HepG2 (cell line): Measurements from ENCODE around the gene TTLL12. TPM values are rescaled to one million over a fixed set of nuclear protein-coding genes. Genes with fewer than 3 reads are reported as not detected.

Experiments used
- ATAC-seq: fragments of 200-7000 bp; cut with Tn5 transposase; 3 replicates; pipeline ENCODE4 v1.9.1; 2020; ENCODE audit warnings: mild to moderate bottlenecking, moderate library complexity
- BruUV-seq: library from RNA; stranded (reverse); fragments of 400-500 nt; replicated peaks from 2 replicates; lab custom pipeline; 2021; lab: Mats Ljungman, UMichigan
- CTCF ChIA-PET: fragments of 300-600 bp; formaldehyde crosslinking; extraction: SDS; loops from one replicate; lab custom pipeline; 2021; ENCODE audit warnings: low total read pairs, inconsistent platforms, low intra/inter-chr PET ratio; lab: Yijun Ruan, JAX
- POLR2A ChIA-PET: fragments of 350-600 bp; sonication (Branson Sonifier 250); formaldehyde crosslinking; loops from one replicate; lab custom pipeline; 2020; ENCODE audit warnings: antibody characterized with exemption, inconsistent platforms; lab: Yijun Ruan, JAX
- DNase-seq: peaks from one replicate; pipeline ENCODE4 v3.0.0-alpha.2; 2015; ENCODE audit warnings: low spot score
- FAIRE-seq: peaks from 3 replicates; lab custom pipeline; 2011; peaks lifted over from hg19 to GRCh38; lab: Jason Lieb, UNC
- H2AFZ ChIP-seq: one replicate; pipeline ENCODE4 v1.6.1; 2011; ENCODE audit warnings: low read length, inconsistent platforms
- H3K27ac ChIP-seq: fragments of 300-600 bp; 3 replicates; pipeline ENCODE4 v1.8.0; 2011; ENCODE audit warnings: mixed run types, mild to moderate bottlenecking, mixed read lengths, low read length, inconsistent platforms; ENCODE audit not compliant: insufficient read depth; ENCODE audit errors: extremely low read length
- H3K27me3 ChIP-seq, 2 experiments: fragments of 200-600 bp in 1 of 2; 2 replicates in 1 of 2; 3 replicates in 1 of 2; pipeline versions ENCODE4 v1.6.0 to v1.8.0; 2011; ENCODE audit warnings: low read length in 2 of 2, mild to moderate bottlenecking in 2 of 2, moderate library complexity in 2 of 2, inconsistent platforms in 1 of 2; ENCODE audit not compliant: insufficient read depth in 2 of 2, control insufficient read depth in 1 of 2
- H3K36me3 ChIP-seq, 2 experiments: fragments of 200-600 bp in 1 of 2; replicated peaks in 1 of 2; 2 replicates in 1 of 2; 3 replicates in 1 of 2; pipeline versions ENCODE4 v1.5.1 to v1.8.0; 2011; ENCODE audit warnings: low read length in 2 of 2, inconsistent platforms in 1 of 2; ENCODE audit not compliant: insufficient read depth in 2 of 2, control insufficient read depth in 1 of 2
- H3K4me1 ChIP-seq: 2 replicates; pipeline ENCODE4 v1.5.1; 2012; ENCODE audit warnings: low read length, inconsistent platforms; ENCODE audit not compliant: insufficient read depth
- H3K4me2 ChIP-seq: 2 replicates; pipeline ENCODE4 v1.6.0; 2011; ENCODE audit warnings: low read depth, low read length, inconsistent platforms
- H3K4me3 ChIP-seq, 3 experiments: fragments of 200-600 bp in 1 of 3; sonication (generic), shearing (Covaris generic) in 1 of 3; replicated peaks in 1 of 3; 2 replicates each; pipeline ENCODE4 v1.5.1; 2011 to 2016; ENCODE audit warnings: low read length in 3 of 3, inconsistent platforms in 2 of 3, low read depth in 2 of 3, mild to moderate bottlenecking in 2 of 3, control low read depth in 1 of 3, mixed read lengths in 1 of 3; ENCODE audit not compliant: insufficient read depth in 1 of 3
- H3K79me2 ChIP-seq: one replicate; pipeline ENCODE4 v1.6.1; 2011; ENCODE audit warnings: low read length, inconsistent platforms; ENCODE audit not compliant: insufficient read depth
- H3K9ac ChIP-seq: 2 replicates; pipeline ENCODE4 v1.6.0; 2011; ENCODE audit warnings: mild to moderate bottlenecking, low read depth, low read length, inconsistent platforms; ENCODE audit not compliant: insufficient read depth
- H3K9me3 ChIP-seq: 2 replicates; pipeline ENCODE4 v1.5.1; 2012; ENCODE audit warnings: mild to moderate bottlenecking, low read length
- H4K20me1 ChIP-seq: 2 replicates; pipeline ENCODE4 v1.6.0; 2011; ENCODE audit warnings: inconsistent platforms, mild to moderate bottlenecking, low read length, moderate library complexity; ENCODE audit not compliant: insufficient read depth
- POLR2AphosphoS2 ChIP-seq: IDR thresholded peaks from 2 replicates; pipeline ENCODE4 v1.6.1; 2011; ENCODE audit warnings: low read depth, low read length, improper control_type of control experiment
- RAD51 ChIP-seq: fragments of 450-650 bp; IDR thresholded peaks from 2 replicates; pipeline ENCODE4 v1.6.1; 2016; ENCODE audit warnings: borderline replicate concordance
- RXRB ChIP-seq: IDR thresholded peaks from 2 replicates; pipeline ENCODE4 v1.6.1; 2016; ENCODE audit warnings: borderline replicate concordance, missing genetic modification reagents, missing compliant biosample characterization
- TSC22D2 ChIP-seq: sonication (generic); formaldehyde crosslinking; IDR thresholded peaks from 2 replicates; pipeline ENCODE4 v1.5.1; 2020; ENCODE audit warnings: missing genetic modification reagents, mild to moderate bottlenecking, borderline replicate concordance
- WGBS: methylation state at CpG from one replicate; pipeline ENCODE4 v1.1.6; 2017; ENCODE audit warnings: low lambda C conversion rate; 5-methylcytosine and 5-hydroxymethylcytosine counted together
- in situ Hi-C: cut with HindIII; loops from 2 replicates; pipeline ENCODE4 v1.10.0; 2017; ENCODE audit warnings: low pct_unique_long_range_greater_than_20kb; ENCODE audit not compliant: extremely low pct_ligation_motif_present
- intact Hi-C: fragments of 100-400 bp; cut with micrococcal nuclease; formaldehyde crosslinking; loops from one replicate; pipeline ENCODE4 v1.10.0; 2022; ENCODE audit not compliant: unreplicated experiment
- polyA plus RNA-seq, 8 experiments: library from polyadenylated mRNA; depleted of rRNA in 3 of 8; stranded (reverse) in 7 of 8; unstranded in 1 of 8; fragments of >200 nt; fragmentation: Illumina TruSeq in 4 of 8; extraction: Trizol in 4 of 8; gene quantifications; 2 replicates each; pipeline versions ENCODE4 v1.2.1 to v1.2.3, GENCODE V29; 2011 to 2016; ENCODE audit warnings: low read depth in 4 of 8, missing spikeins in 1 of 8, mixed read lengths in 1 of 8; ENCODE audit not compliant: insufficient read depth in 1 of 8
- total RNA-seq, 5 experiments: library from RNA; depleted of rRNA; stranded (reverse); fragments of >200 nt; fragmentation: Illumina TruSeq; extraction: Trizol; gene quantifications; 2 replicates each; pipeline ENCODE4 v1.2.3, GENCODE V29; 2016; ENCODE audit warnings: low read depth in 1 of 5
- TF ChIP-seq, protein P1 (sequence below): sonication (generic); formaldehyde crosslinking; IDR thresholded peaks from 2 replicates; pipeline ENCODE4 v1.8.1; 2023; ENCODE audit warnings: missing genetic modification reagents, inconsistent platforms, borderline replicate concordance
- TF ChIP-seq, protein P2 (sequence below): sonication (generic); formaldehyde crosslinking; IDR thresholded peaks from 2 replicates; pipeline ENCODE4 v1.8.0; 2022; ENCODE audit warnings: mild to moderate bottlenecking, missing genetic modification reagents, borderline replicate concordance
- TF ChIP-seq, protein P3 (sequence below): sonication (generic); formaldehyde crosslinking; IDR thresholded peaks from 2 replicates; pipeline ENCODE4 v1.4.0; 2020; ENCODE audit warnings: missing genetic modification reagents

The TTLL12 gene
- total and polyA plus RNA-seq, 2 of the 13 experiments (the other 11 are each of a cell fraction or from before 2014, with no cell fraction given) = 11.9 to 38.1 TPM

DNA sequence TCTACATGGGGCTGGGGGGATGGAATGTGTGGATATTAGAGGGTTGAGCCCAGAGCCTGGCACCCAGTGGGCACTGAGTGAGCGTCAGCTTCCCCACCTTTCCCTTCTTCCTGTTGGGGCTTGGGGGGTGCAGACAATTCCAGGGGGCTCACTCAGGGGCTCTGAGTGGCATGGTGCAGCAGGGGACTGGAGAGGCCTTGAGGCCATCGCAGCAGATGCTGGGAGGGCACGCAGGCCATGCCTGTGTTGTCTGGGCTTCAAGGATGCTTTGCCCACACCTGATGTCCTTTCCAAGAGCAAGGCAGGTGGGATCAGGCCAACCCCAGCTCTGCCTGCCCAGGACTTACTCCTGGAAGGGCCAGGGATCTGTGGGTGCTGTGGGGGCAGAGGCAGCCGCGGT, 11.2 kb upstream of the TTLL12 start:
- Histone ChIP-seq H4K20me1 (no peaks in the 10 kb centered on the region), H3K4me2 (no peak overlapping the region), H3K27ac (no peak overlapping the region), H3K27me3 (peaks cover 6 to 71% of the 10 kb centered on the region in 2 experiments), H3K36me3 (no peaks in the 10 kb centered on the region), H3K9ac (no peak overlapping the region), H2AFZ (no peak overlapping the region), H3K4me3 (no peak overlapping the region), H3K4me1 (peaks cover 16% of the 10 kb centered on the region), H3K79me2 (no peaks in the 10 kb centered on the region), H3K9me3 (no peaks in the 10 kb centered on the region)
- FAIRE-seq (no peak), DNase-seq (no peak), ATAC-seq (no peak; the same call in 1 of the 3 replicates)
- in situ Hi-C loops = no loop called here
- intact Hi-C loops = no loop called here
- no TSS peak for BruUV-seq
- TF ChIP-seq, protein P1, sequence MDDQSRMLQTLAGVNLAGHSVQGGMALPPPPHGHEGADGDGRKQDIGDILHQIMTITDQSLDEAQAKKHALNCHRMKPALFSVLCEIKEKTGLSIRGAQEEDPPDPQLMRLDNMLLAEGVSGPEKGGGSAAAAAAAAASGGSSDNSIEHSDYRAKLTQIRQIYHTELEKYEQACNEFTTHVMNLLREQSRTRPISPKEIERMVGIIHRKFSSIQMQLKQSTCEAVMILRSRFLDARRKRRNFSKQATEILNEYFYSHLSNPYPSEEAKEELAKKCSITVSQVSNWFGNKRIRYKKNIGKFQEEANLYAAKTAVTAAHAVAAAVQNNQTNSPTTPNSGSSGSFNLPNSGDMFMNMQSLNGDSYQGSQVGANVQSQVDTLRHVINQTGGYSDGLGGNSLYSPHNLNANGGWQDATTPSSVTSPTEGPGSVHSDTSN (CRISPR knock-in tag) = no peak
- 6% methylated on average over 2 of the region's 5 CpGs for WGBS
- CTCF ChIA-PET = no interaction called here
- POLR2A ChIA-PET = no interaction called here

DNA sequence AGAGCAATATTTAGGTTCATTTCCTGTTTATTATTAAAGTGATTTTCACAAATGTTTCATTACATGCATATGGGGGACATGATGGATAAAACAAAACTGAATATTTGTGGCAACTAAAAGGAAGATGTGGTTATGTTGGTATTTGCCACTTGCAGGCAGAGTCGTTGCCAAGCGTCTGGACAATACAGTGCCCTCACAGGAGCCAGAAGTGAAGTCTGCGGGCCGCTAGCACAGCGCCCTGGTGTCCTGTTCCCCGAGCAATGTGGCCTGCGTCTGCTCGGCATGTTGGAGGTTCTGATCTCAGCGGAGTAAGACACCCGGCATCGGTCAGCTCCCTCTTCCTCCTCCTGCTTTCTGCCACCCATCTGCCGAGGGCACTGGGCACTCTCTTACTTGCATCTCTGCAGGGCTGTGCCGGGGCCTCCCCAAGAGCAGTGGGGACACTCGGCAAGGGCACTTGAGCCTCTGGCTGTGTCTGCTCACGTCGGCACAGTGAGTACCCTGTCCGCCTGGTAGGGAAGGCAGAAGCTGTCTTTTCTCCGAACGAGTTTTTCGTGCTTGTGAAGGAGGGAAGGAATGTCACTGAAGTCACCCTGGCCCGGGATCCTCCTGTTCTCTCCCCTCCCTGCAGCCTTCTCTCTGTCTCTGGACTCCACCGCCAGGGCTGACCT, 10.5 kb upstream of the TTLL12 start:
- Histone ChIP-seq H3K27me3 (peaks cover 6 to 65% of the 10 kb centered on the region in 2 experiments; a peak in 4 of 5 replicates), H4K20me1 (no peaks in the 10 kb centered on the region), H2AFZ (no peak overlapping the region), H3K79me2 (no peaks in the 10 kb centered on the region), H3K4me2 (no peak overlapping the region), H3K4me1 (peaks cover 8% of the 10 kb centered on the region), H3K4me3 (no peak overlapping the region), H3K9ac (no peak overlapping the region), H3K36me3 (no peaks in the 10 kb centered on the region), H3K27ac (no peak overlapping the region), H3K9me3 (no peaks in the 10 kb centered on the region)
- in situ Hi-C loops = no loop called here
- BruUV-seq = no TSS peak
- CTCF ChIA-PET = no interaction called here
- POLR2A ChIA-PET = interaction anchor here (1.2 kb wide), 1 partner anchor 10 kb away, joined by 4 read pairs; no protein-coding TSS in a partner anchor
- intact Hi-C loops = no loop called here
- FAIRE-seq (no peak), ATAC-seq (no peak), DNase-seq (no peak)
- WGBS = 56% methylated on average over 12 of the region's 22 CpGs
- TF ChIP-seq, protein P2, sequence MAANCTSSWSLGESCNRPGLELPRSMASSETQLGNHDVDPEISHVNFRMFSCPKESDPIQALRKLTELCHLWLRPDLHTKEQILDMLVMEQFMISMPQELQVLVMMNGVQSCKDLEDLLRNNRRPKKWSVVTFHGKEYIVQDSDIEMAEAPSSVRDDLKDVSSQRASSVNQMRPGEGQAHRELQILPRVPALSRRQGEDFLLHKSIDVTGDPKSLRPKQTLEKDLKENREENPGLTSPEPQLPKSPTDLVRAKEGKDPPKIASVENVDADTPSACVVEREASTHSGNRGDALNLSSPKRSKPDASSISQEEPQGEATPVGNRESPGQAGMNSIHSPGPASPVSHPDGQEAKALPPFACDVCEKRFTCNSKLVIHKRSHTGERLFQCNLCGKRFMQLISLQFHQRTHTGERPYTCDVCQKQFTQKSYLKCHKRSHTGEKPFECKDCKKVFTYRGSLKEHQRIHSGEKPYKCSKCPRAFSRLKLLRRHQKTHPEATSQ (CRISPR knock-in tag) = no peak
- TF ChIP-seq POLR2AphosphoS2 = no peak
- TF ChIP-seq TSC22D2 (CRISPR knock-in tag) = no peak
- TF ChIP-seq, protein P3, sequence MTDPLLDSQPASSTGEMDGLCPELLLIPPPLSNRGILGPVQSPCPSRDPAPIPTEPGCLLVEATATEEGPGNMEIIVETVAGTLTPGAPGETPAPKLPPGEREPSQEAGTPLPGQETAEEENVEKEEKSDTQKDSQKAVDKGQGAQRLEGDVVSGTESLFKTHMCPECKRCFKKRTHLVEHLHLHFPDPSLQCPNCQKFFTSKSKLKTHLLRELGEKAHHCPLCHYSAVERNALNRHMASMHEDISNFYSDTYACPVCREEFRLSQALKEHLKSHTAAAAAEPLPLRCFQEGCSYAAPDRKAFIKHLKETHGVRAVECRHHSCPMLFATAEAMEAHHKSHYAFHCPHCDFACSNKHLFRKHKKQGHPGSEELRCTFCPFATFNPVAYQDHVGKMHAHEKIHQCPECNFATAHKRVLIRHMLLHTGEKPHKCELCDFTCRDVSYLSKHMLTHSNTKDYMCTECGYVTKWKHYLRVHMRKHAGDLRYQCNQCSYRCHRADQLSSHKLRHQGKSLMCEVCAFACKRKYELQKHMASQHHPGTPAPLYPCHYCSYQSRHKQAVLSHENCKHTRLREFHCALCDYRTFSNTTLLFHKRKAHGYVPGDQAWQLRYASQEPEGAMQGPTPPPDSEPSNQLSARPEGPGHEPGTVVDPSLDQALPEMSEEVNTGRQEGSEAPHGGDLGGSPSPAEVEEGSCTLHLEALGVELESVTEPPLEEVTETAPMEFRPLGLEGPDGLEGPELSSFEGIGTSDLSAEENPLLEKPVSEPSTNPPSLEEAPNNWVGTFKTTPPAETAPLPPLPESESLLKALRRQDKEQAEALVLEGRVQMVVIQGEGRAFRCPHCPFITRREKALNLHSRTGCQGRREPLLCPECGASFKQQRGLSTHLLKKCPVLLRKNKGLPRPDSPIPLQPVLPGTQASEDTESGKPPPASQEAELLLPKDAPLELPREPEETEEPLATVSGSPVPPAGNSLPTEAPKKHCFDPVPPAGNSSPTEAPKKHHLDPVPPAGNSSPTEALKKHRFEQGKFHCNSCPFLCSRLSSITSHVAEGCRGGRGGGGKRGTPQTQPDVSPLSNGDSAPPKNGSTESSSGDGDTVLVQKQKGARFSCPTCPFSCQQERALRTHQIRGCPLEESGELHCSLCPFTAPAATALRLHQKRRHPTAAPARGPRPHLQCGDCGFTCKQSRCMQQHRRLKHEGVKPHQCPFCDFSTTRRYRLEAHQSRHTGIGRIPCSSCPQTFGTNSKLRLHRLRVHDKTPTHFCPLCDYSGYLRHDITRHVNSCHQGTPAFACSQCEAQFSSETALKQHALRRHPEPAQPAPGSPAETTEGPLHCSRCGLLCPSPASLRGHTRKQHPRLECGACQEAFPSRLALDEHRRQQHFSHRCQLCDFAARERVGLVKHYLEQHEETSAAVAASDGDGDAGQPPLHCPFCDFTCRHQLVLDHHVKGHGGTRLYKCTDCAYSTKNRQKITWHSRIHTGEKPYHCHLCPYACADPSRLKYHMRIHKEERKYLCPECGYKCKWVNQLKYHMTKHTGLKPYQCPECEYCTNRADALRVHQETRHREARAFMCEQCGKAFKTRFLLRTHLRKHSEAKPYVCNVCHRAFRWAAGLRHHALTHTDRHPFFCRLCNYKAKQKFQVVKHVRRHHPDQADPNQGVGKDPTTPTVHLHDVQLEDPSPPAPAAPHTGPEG (CRISPR knock-in tag) = no peak
- TF ChIP-seq RAD51 = no peak
- no peak for TF ChIP-seq RXRB (CRISPR knock-in tag)
